Nephron progenitor cell (in vitro differentiated cells): Measurements from ENCODE around the gene CCDC88C.

Source experiments
- DNase-seq: peaks from one replicate; pipeline ENCODE4 v3.0.0; 2021
- H3K27ac Mint-ChIP-seq: 2 replicates; pipeline ENCODE4 v1.8.0; 2021; ENCODE audit warnings: mild to moderate bottlenecking, moderate library complexity, mixed read lengths
- H3K27me3 Mint-ChIP-seq: 2 replicates; pipeline ENCODE4 v1.8.0; 2021; ENCODE audit warnings: mild to moderate bottlenecking, low read depth, mixed read lengths; ENCODE audit not compliant: poor library complexity
- H3K36me3 Mint-ChIP-seq: 2 replicates; pipeline ENCODE4 v1.8.0; 2021; ENCODE audit warnings: low read depth, mixed read lengths
- H3K4me1 Mint-ChIP-seq: 2 replicates; pipeline ENCODE4 v1.8.0; 2021; ENCODE audit warnings: mixed read lengths
- H3K4me3 Mint-ChIP-seq: 2 replicates; pipeline ENCODE4 v1.8.0; 2021; ENCODE audit warnings: mild to moderate bottlenecking, moderate library complexity, mixed read lengths
- H3K9me3 Mint-ChIP-seq: 2 replicates; pipeline ENCODE4 v1.8.0; 2021; ENCODE audit warnings: mild to moderate bottlenecking, moderate library complexity, mixed read lengths
- TF ChIP-seq, protein P1 (sequence below): fragments of 200-600 bp; sonication (generic); IDR thresholded peaks from 2 replicates; pipeline ENCODE4 v1.5.0; 2021; ENCODE audit warnings: antibody characterized with exemption

Gene CCDC88C

GRCh38 chr14:91390165-91390778, 27.3 kb downstream of the CCDC88C start:
- H3K9me3 Mint-ChIP-seq = peaks cover 1% of the 10 kb centered on the region
- H3K27ac Mint-ChIP-seq = no peak overlapping the region
- H3K4me1 Mint-ChIP-seq = peaks cover 76% of the 10 kb centered on the region

DNA sequence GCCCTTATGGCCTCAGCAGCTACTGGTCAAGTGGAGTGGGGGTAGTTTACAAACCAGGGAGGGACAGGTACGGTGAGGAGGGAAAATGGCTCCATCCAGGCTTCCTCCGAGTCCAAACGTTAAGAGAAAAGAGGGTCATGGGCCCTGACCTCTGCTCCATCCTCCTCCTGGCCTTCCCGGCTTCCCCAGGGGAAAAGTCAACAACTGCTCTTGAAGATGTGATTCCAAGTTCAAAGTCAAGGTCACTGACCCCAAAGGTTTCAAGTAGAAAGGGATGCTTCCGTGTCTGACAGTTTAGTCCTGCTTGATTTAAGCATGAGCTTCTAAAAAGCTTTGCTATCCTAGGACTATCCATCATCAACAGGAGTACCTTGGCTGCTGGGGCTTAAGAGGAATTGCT, 28.5 kb downstream of the CCDC88C start:
- Mint-ChIP-seq H3K9me3 (no peaks in the 10 kb centered on the region), H3K4me3 (peak overlapping the region; percentile 23), H3K36me3 (no peaks in the 10 kb centered on the region), H3K27me3 (peaks cover 12% of the 10 kb centered on the region), H3K4me1 (peaks cover 76% of the 10 kb centered on the region), H3K27ac (peak overlapping the region; percentile 69)
- TF ChIP-seq, protein P1, sequence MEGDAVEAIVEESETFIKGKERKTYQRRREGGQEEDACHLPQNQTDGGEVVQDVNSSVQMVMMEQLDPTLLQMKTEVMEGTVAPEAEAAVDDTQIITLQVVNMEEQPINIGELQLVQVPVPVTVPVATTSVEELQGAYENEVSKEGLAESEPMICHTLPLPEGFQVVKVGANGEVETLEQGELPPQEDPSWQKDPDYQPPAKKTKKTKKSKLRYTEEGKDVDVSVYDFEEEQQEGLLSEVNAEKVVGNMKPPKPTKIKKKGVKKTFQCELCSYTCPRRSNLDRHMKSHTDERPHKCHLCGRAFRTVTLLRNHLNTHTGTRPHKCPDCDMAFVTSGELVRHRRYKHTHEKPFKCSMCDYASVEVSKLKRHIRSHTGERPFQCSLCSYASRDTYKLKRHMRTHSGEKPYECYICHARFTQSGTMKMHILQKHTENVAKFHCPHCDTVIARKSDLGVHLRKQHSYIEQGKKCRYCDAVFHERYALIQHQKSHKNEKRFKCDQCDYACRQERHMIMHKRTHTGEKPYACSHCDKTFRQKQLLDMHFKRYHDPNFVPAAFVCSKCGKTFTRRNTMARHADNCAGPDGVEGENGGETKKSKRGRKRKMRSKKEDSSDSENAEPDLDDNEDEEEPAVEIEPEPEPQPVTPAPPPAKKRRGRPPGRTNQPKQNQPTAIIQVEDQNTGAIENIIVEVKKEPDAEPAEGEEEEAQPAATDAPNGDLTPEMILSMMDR = no peak
- no peak for DNase-seq

More at GRCh38 chr14:91390165-91390778, 27.3 kb downstream of the CCDC88C start:
- H3K4me3 Mint-ChIP-seq = no peak overlapping the region
- H3K27me3 Mint-ChIP-seq = peaks cover 11% of the 10 kb centered on the region
- TF ChIP-seq, protein P1 = no peak
- DNase-seq = no peak
- peaks cover 7% of the 10 kb centered on the region for H3K36me3 Mint-ChIP-seq

DNA sequence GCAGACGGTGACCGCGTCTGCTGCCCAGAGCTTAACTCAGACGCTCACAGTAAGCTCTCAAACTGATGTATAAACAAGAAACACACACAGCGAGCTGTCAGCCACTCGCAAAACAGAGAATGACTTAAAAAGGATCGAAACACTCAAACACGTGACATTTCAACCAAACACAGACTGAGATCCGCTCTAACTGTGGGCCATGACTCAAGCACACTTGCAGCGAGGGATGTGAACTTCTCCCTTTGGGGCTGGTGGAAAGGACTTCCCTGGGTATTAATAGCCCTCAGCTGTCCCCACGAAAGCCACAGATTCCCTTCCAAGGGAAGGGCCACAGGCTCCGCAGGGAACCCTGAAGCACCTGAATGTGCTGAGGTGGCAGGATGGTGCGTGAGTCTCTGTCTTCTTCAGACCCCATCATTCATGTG, 29.1 kb downstream of the CCDC88C start:
- Mint-ChIP-seq H3K4me3 (no peak overlapping the region), H3K9me3 (no peaks in the 10 kb centered on the region), H3K36me3 (no peaks in the 10 kb centered on the region), H3K27me3 (peaks cover 12% of the 10 kb centered on the region), H3K4me1 (peaks cover 76% of the 10 kb centered on the region), H3K27ac (peak overlapping the region; percentile 69)
- TF ChIP-seq, protein P1 = no peak
- no peak for DNase-seq

GRCh38 chr14:91387951-91388381, 29.7 kb downstream of the CCDC88C start:
- Mint-ChIP-seq H3K27ac (peak overlapping the region; percentile 69), H3K4me3 (no peak overlapping the region), H3K9me3 (no peaks in the 10 kb centered on the region), H3K36me3 (no peaks in the 10 kb centered on the region), H3K27me3 (peaks cover 12% of the 10 kb centered on the region), H3K4me1 (peaks cover 76% of the 10 kb centered on the region)
- TF ChIP-seq, protein P1 = no peak
- DNase-seq = no peak

GRCh38 chr14:91387169-91387835, 30.3 kb downstream of the CCDC88C start:
- H3K4me1 Mint-ChIP-seq = peaks cover 76% of the 10 kb centered on the region
- peaks cover 12% of the 10 kb centered on the region for H3K27me3 Mint-ChIP-seq
- H3K9me3 Mint-ChIP-seq = no peaks in the 10 kb centered on the region
- peaks cover under 1% of the 10 kb centered on the region for H3K36me3 Mint-ChIP-seq
- no peak for DNase-seq
- TF ChIP-seq, protein P1 = no peak
- peak overlapping the region; percentile 46 for H3K4me3 Mint-ChIP-seq
- peak overlapping the region; percentile 94 for H3K27ac Mint-ChIP-seq
